Measurements from ENCODE around the gene DISC1. TPM values are rescaled to one million over a fixed set of nuclear protein-coding genes. Genes with fewer than 3 reads are reported as not detected.

DISC1 gene
- total and polyA plus RNA-seq, 2 donors (not counting 1 experiment from before 2014, with no cell fraction given): 2.7 to 4.3 TPM

GRCh38 chr1:231924180-231924579 is 297.6 kb downstream of the DISC1 start:
- Mint-ChIP-seq H3K9me3 (ENCODE audit: insufficient read depth) (no peaks in the 10 kb centered on the region), H3K4me3 (no peak overlapping the region), H3K4me1 (peaks cover 14% of the 10 kb centered on the region), H3K27ac (no peak overlapping the region), H3K27me3 (no peaks in the 10 kb centered on the region)
- 97% methylated on average over 7 of the region's 7 CpGs for WGBS (ENCODE audit: insufficient coverage)
- H3K27ac ChIP-seq (ENCODE audit: low read length in 2 of 2): no peak overlapping the region
- no peak for TF ChIP-seq EZH2 (IDR thresholded peaks at IDR 0.05; ENCODE audit: borderline replicate concordance, insufficient read depth, low read depth, low read length, poor library complexity, severe bottlenecking)
- TF ChIP-seq CTCF (IDR thresholded peaks at IDR 0.05): no peak
- no peaks in the 10 kb centered on the region for H3K79me2 ChIP-seq (ENCODE audit: control insufficient read depth, insufficient read depth, low read length)
- no peaks in the 10 kb centered on the region for H3K27me3 ChIP-seq (replicated peaks in 1 of 4; ENCODE audit: control extremely low read depth in 1 of 4, control insufficient read depth in 3 of 4, insufficient read depth in 4 of 4, low read length in 3 of 4)
- no peak for DNase-seq
- H2AFZ ChIP-seq (ENCODE audit: insufficient read depth, low read depth, low read length, poor library complexity, severe bottlenecking): no peak overlapping the region
- H4K20me1 ChIP-seq (ENCODE audit: control insufficient read depth, insufficient read depth, low read length, poor library complexity, severe bottlenecking): no peaks in the 10 kb centered on the region
- no peak overlapping the region for H3K4me2 ChIP-seq (replicated peaks; ENCODE audit: low read depth, low read length, poor library complexity, severe bottlenecking)
- no peaks in the 10 kb centered on the region for H3K36me3 ChIP-seq (replicated peaks in 1 of 2; ENCODE audit: control extremely low read depth in 1 of 2, control insufficient read depth in 1 of 2, extremely low read depth in 1 of 2, insufficient read depth in 2 of 2, low read length in 1 of 2)
- intact Hi-C loops (cut with micrococcal nuclease): no loop called here
- CTCF ChIA-PET: no interaction called here
- no peak for ATAC-seq (ENCODE audit: low read depth)
- H3K9ac ChIP-seq (ENCODE audit: low read length): no peak overlapping the region
- no peaks in the 10 kb centered on the region for H3K9me3 ChIP-seq (ENCODE audit: control extremely low read depth in 1 of 3, control insufficient read depth in 2 of 3, insufficient read depth in 1 of 3, low read length in 2 of 3)
- POLR2A ChIA-PET: no interaction called here
- no peak overlapping the region for H3K4me3 ChIP-seq (ENCODE audit: control extremely low read depth in 1 of 5, extremely low read depth in 1 of 5, insufficient read depth in 1 of 5, low read depth in 2 of 5, low read length in 4 of 5)
- H3K4me1 ChIP-seq (ENCODE audit: control insufficient read depth in 2 of 2, insufficient read depth in 2 of 2, low read length in 2 of 2): peaks cover 14% of the 10 kb centered on the region in 2 donors

GRCh38 chr1:231925864-231926263 is 299.3 kb downstream of the DISC1 start:
- Histone ChIP-seq H3K27me3 (replicated peaks in 1 of 4; ENCODE audit: control extremely low read depth in 1 of 4, control insufficient read depth in 3 of 4, insufficient read depth in 4 of 4, low read length in 3 of 4) (no peaks in the 10 kb centered on the region), H4K20me1 (ENCODE audit: control insufficient read depth, insufficient read depth, low read length, poor library complexity, severe bottlenecking) (no peaks in the 10 kb centered on the region), H3K27ac (ENCODE audit: low read length in 2 of 2) (no peak overlapping the region), H3K9ac (ENCODE audit: low read length) (no peak overlapping the region), H3K4me2 (replicated peaks; ENCODE audit: low read depth, low read length, poor library complexity, severe bottlenecking) (no peak overlapping the region), H3K4me1 (ENCODE audit: control insufficient read depth in 2 of 2, insufficient read depth in 2 of 2, low read length in 2 of 2) (no peaks in the 10 kb centered on the region), H3K36me3 (replicated peaks in 1 of 2; ENCODE audit: control extremely low read depth in 1 of 2, control insufficient read depth in 1 of 2, extremely low read depth in 1 of 2, insufficient read depth in 2 of 2, low read length in 1 of 2) (no peaks in the 10 kb centered on the region), H3K4me3 (ENCODE audit: control extremely low read depth in 1 of 5, extremely low read depth in 1 of 5, insufficient read depth in 1 of 5, low read depth in 2 of 5, low read length in 4 of 5) (no peak overlapping the region), H3K9me3 (ENCODE audit: control extremely low read depth in 1 of 3, control insufficient read depth in 2 of 3, insufficient read depth in 1 of 3, low read length in 2 of 3) (no peaks in the 10 kb centered on the region), H3K79me2 (ENCODE audit: control insufficient read depth, insufficient read depth, low read length) (no peaks in the 10 kb centered on the region), H2AFZ (ENCODE audit: insufficient read depth, low read depth, low read length, poor library complexity, severe bottlenecking) (no peak overlapping the region)
- no peaks in the 10 kb centered on the region for H3K4me1 Mint-ChIP-seq
- intact Hi-C loops (cut with micrococcal nuclease): no loop called here
- H3K27ac Mint-ChIP-seq: no peak overlapping the region
- ATAC-seq (ENCODE audit: low read depth) (no peak), DNase-seq (no peak)
- no peak overlapping the region for H3K4me3 Mint-ChIP-seq
- H3K9me3 Mint-ChIP-seq (ENCODE audit: insufficient read depth): no peaks in the 10 kb centered on the region
- POLR2A ChIA-PET: no interaction called here
- CTCF ChIA-PET: no interaction called here
- no peaks in the 10 kb centered on the region for H3K27me3 Mint-ChIP-seq
- WGBS (ENCODE audit: insufficient coverage): no CpG with 5 or more reads among the region's 3 CpGs
- TF ChIP-seq EZH2 (IDR thresholded peaks at IDR 0.05; ENCODE audit: borderline replicate concordance, insufficient read depth, low read depth, low read length, poor library complexity, severe bottlenecking) (no peak), CTCF (IDR thresholded peaks at IDR 0.05) (no peak)
